Prostate gland (tissue), 2 donors: Measurements from ENCODE around the gene TNRC6A. TPM values are rescaled to one million over a fixed set of nuclear protein-coding genes. Genes with fewer than 3 reads are reported as not detected.

Experiments used
- DNase-seq: peaks from one replicate; pipeline ENCODE4 v3.0.0-alpha.2; 2019; ENCODE audit warnings: low spot score
- H3K27ac ChIP-seq, 2 donors: fragments of 200-600 bp; sonication (generic); 2 replicates each; pipeline ENCODE4 v1.5.1; 2017 to 2019
- H3K27me3 ChIP-seq: fragments of 200-600 bp; sonication (generic); replicated peaks from 2 replicates; pipeline ENCODE4 v1.5.1; 2019; ENCODE audit not compliant: insufficient read depth
- H3K36me3 ChIP-seq, 2 donors: fragments of 200-600 bp; sonication (generic); 1 replicate in 1 of 2; 2 replicates in 1 of 2; pipeline versions ENCODE4 v1.5.1 to v1.8.1; 2017 to 2019
- H3K4me1 ChIP-seq: fragments of 200-600 bp; sonication (generic); replicated peaks from 2 replicates; pipeline ENCODE4 v1.5.1; 2019
- H3K4me3 ChIP-seq, 2 donors: fragments of 200-600 bp; sonication (generic); 2 replicates each; pipeline ENCODE4 v1.5.1; 2017 to 2019
- H3K9me3 ChIP-seq: fragments of 200-600 bp; sonication (generic); 2 replicates; pipeline ENCODE4 v1.5.1; 2017
- POLR2A ChIP-seq: fragments of 450-650 bp; IDR thresholded peaks from one replicate; pipeline ENCODE4 v1.6.1; 2016; ENCODE audit warnings: antibody characterized with exemption, mild to moderate bottlenecking
- POLR2AphosphoS5 ChIP-seq: sonication (generic); formaldehyde crosslinking; IDR thresholded peaks from one replicate; pipeline ENCODE4 v1.6.1; 2017; ENCODE audit warnings: antibody characterized with exemption
- WGBS: methylation state at CpG from one replicate; pipeline ENCODE4 v1.1.5; 2018; 5-methylcytosine and 5-hydroxymethylcytosine counted together
- intact Hi-C: fragments of 100-400 bp; cut with DNase I; formaldehyde crosslinking; loops from one replicate; pipeline ENCODE4 v1.14.2; 2022
- total RNA-seq, 2 donors: library from RNA; depleted of rRNA; stranded (reverse); fragments of >200 nt; gene quantifications; one replicate each; pipeline ENCODE4 v1.1.0, GENCODE V29; 2016
- TF ChIP-seq, protein P1 (sequence below), 4 experiments: fragments of 200-600 bp in 2 of 4; fragments of 450-650 bp in 2 of 4; sonication (generic) in 2 of 4; IDR thresholded peaks; 1 replicate in 3 of 4; 2 replicates in 1 of 4; pipeline ENCODE4 v1.5.1; 2016 to 2019; ENCODE audit warnings: antibody characterized with exemption in 4 of 4, mild to moderate bottlenecking in 2 of 4, moderate library complexity in 2 of 4

The TNRC6A gene
- total RNA-seq, 2 donors from 2014 or later = 37.5 to 65.5 TPM

DNA sequence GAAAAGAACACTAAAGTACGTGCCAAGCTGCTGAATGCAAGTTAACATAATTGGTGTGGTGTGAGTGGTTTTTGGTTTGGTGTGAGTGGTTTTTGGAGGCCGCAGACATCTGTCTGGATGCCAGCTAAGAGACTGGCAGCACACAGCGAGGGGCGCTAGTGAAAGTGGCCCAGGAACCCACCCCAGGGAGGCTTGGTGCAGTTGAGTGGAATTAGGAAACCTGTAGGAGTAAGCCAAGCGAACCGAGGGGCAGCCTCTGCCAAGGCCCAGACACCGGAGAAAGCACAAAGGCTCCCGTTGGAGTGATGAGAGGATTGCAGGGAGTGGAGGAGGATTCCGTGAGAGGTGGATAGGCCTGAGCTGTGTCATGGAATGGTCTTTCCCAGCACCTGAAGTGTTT, 91.7 kb downstream of the TNRC6A start:
- Histone ChIP-seq H3K27me3 (no peaks in the 10 kb centered on the region), H3K36me3 (peaks cover 11 to 31% of the 10 kb centered on the region in 2 donors), H3K4me1 (no peaks in the 10 kb centered on the region), H3K4me3 (no peak overlapping the region), H3K27ac (no peak overlapping the region), H3K9me3 (no peaks in the 10 kb centered on the region)
- 89% methylated on average over 9 of the region's 9 CpGs for WGBS
- intact Hi-C loops = no loop called here
- DNase-seq = no peak
- TF ChIP-seq, protein P1, sequence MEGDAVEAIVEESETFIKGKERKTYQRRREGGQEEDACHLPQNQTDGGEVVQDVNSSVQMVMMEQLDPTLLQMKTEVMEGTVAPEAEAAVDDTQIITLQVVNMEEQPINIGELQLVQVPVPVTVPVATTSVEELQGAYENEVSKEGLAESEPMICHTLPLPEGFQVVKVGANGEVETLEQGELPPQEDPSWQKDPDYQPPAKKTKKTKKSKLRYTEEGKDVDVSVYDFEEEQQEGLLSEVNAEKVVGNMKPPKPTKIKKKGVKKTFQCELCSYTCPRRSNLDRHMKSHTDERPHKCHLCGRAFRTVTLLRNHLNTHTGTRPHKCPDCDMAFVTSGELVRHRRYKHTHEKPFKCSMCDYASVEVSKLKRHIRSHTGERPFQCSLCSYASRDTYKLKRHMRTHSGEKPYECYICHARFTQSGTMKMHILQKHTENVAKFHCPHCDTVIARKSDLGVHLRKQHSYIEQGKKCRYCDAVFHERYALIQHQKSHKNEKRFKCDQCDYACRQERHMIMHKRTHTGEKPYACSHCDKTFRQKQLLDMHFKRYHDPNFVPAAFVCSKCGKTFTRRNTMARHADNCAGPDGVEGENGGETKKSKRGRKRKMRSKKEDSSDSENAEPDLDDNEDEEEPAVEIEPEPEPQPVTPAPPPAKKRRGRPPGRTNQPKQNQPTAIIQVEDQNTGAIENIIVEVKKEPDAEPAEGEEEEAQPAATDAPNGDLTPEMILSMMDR (IDR thresholded peaks at IDR 0.05) = no peak
- no peak for TF ChIP-seq POLR2A

DNA sequence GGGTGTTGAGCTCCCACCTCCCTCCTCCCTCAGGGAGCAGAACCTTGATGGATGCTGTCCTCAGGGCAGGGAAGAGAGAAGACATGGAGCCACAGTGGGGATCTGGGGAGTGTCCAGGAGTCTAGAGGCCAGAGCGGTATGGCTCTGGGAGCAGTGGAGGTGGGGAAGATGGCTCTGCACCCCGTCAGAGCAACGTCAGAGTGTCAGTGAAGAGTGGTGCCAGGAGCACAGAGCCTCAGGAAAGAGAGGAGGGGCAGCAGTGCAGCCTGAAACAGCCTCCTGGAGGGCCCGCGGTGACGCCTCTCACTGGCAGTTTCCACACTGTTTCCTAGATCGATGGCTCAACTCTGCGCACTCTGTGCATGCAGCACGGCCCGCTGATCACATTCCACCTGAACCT, 93.1 kb downstream of the TNRC6A start:
- Histone ChIP-seq H3K4me3 (no peak overlapping the region), H3K9me3 (no peaks in the 10 kb centered on the region), H3K27ac (no peak overlapping the region), H3K36me3 (peaks cover 11 to 26% of the 10 kb centered on the region in 2 donors), H3K4me1 (no peaks in the 10 kb centered on the region), H3K27me3 (no peaks in the 10 kb centered on the region)
- TF ChIP-seq POLR2A (no peak), POLR2AphosphoS5 (no peak)
- TF ChIP-seq, protein P1 (IDR thresholded peaks at IDR 0.05) = no peak
- intact Hi-C loops = no loop called here
- 84% methylated on average over 10 of the region's 10 CpGs for WGBS
- no peak for DNase-seq

DNA sequence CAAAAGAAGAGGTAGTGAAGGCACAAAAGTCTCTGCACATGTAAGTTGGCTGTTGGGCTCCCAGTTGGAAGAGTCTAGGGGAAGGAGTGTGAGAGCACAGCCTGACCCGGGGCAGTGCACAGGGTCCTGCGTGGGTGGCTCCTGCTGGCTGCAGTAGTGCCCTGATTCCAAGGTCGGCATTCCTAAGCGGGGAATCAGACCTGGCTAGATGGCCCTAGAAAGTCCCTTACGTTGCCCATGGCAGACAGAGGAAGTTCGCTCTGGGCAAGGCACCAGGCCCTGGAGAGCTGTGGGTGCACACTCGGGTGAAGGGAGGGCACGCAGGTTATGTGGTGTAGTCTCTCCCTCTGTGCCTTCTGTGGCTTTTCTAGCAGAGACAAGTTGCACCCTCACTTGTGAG, 93.5 kb downstream of the TNRC6A start:
- no peaks in the 10 kb centered on the region for H3K9me3 ChIP-seq
- intact Hi-C loops = no loop called here
- TF ChIP-seq POLR2A (no peak), POLR2AphosphoS5 (no peak)
- TF ChIP-seq, protein P1 (IDR thresholded peaks at IDR 0.05) = no peak
- DNase-seq = no peak
- H3K36me3 ChIP-seq = peaks cover 11 to 24% of the 10 kb centered on the region in 2 donors
- 93% methylated on average over 7 of the region's 8 CpGs for WGBS
- H3K27ac ChIP-seq = no peak overlapping the region
- no peaks in the 10 kb centered on the region for H3K4me1 ChIP-seq
- H3K27me3 ChIP-seq = no peaks in the 10 kb centered on the region
- H3K4me3 ChIP-seq = no peak overlapping the region

DNA sequence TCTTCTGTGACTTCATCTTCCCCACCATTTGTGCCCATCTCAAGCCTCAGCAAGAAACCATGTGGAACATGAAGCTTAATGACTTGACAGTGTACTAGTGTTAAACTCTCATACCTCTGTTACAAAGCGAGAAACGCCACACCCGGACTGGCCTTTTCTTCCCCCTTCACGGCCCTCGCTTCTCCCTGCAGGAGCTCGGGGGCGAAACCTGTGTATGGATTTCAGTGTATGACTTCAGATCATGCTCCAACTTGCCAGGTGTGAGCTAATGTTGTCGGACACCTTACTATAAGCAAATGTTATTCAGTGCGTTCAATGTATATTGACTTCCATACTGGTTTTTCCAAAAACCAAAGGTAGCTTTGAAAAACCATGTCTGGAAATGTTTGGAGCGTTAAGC, 96.2 kb downstream of the TNRC6A start:
- Histone ChIP-seq H3K4me1 (no peaks in the 10 kb centered on the region), H3K36me3 (peaks cover 8 to 14% of the 10 kb centered on the region in 2 donors), H3K27ac (no peak overlapping the region), H3K9me3 (no peaks in the 10 kb centered on the region), H3K27me3 (no peaks in the 10 kb centered on the region), H3K4me3 (no peak overlapping the region)
- no peak for DNase-seq
- intact Hi-C loops = no loop called here
- TF ChIP-seq, protein P1 (IDR thresholded peaks at IDR 0.05) = no peak
- no peak for TF ChIP-seq POLR2AphosphoS5
- no peak for TF ChIP-seq POLR2A
- WGBS = 58% methylated on average over 10 of the region's 10 CpGs

DNA sequence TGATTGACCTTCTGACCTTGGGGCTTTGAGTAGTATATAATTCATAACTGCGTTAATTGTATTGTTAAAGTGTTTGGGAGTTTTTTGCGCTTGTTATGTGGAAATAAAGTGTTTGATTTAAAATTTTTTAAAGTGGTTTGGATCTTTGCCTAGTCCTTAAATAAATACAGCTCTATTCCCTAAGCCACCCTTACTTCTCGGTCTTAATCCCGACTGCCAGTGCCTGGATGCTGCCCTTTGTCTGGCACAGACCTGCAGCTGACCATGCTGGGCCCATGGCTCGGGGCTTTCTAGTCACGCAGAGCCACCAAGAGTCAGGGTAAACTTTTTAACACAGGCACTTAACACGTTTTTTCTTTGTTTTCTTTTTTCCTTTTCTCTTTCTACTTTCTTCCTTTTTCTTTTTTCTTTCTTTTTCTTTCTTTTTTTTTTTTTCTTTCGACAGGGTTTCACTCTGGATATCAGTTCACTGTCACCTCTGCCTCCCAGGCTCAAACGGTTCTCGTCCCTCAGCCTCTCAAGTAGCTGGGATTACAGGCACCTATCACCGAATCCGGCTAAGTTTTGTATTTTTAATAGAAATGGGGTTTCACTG, 96.7 kb downstream of the TNRC6A start:
- 56% methylated on average over 12 of the region's 12 CpGs for WGBS
- no peak overlapping the region for H3K4me3 ChIP-seq
- no peak for DNase-seq
- no peak for TF ChIP-seq POLR2AphosphoS5
- TF ChIP-seq POLR2A = no peak
- TF ChIP-seq, protein P1 (IDR thresholded peaks at IDR 0.05) = no peak
- H3K36me3 ChIP-seq = peaks cover 4 to 13% of the 10 kb centered on the region in 2 donors
- no peaks in the 10 kb centered on the region for H3K27me3 ChIP-seq
- H3K27ac ChIP-seq = no peak overlapping the region
- no peaks in the 10 kb centered on the region for H3K9me3 ChIP-seq
- no peaks in the 10 kb centered on the region for H3K4me1 ChIP-seq
- intact Hi-C loops = no loop called here
